Lower leg skin (tissue), 3 donors: ENCODE results near the gene MAST3.

ENCODE experiments used
- POLR2A ChIP-seq, 2 donors: fragments of 450-650 bp; IDR thresholded peaks; one replicate each; pipeline ENCODE4 v1.6.1; 2016 to 2017; ENCODE audit warnings: antibody characterized with exemption in 2 of 2, mild to moderate bottlenecking in 1 of 2, moderate library complexity in 1 of 2
- TF ChIP-seq, protein P1 (sequence below), 3 donors: fragments of 450-650 bp; IDR thresholded peaks; one replicate each; pipeline ENCODE4 v1.5.1; 2016; ENCODE audit warnings: antibody characterized with exemption in 3 of 3, mild to moderate bottlenecking in 3 of 3, moderate library complexity in 2 of 3

DNA sequence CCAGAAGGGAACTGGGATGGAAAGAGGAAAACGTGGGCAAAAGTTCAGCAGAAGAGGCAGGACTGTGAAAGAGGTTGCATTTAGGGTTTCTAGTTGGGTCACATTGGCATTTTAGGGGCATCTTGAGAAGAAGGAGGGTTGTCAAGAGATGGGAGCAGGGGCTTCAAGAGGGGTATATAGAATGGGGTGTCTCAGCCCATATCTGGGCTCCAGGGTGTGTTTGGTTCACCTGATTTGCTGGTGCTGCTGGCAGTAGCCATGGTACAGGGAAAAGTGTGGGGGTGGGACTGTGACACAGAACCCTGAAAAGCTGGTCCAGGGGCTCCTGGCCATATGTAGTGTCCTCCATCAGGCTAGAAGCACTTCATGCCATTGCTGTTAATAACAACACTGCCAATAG is 22.5 kb downstream of the MAST3 start:
- TF ChIP-seq, protein P1, sequence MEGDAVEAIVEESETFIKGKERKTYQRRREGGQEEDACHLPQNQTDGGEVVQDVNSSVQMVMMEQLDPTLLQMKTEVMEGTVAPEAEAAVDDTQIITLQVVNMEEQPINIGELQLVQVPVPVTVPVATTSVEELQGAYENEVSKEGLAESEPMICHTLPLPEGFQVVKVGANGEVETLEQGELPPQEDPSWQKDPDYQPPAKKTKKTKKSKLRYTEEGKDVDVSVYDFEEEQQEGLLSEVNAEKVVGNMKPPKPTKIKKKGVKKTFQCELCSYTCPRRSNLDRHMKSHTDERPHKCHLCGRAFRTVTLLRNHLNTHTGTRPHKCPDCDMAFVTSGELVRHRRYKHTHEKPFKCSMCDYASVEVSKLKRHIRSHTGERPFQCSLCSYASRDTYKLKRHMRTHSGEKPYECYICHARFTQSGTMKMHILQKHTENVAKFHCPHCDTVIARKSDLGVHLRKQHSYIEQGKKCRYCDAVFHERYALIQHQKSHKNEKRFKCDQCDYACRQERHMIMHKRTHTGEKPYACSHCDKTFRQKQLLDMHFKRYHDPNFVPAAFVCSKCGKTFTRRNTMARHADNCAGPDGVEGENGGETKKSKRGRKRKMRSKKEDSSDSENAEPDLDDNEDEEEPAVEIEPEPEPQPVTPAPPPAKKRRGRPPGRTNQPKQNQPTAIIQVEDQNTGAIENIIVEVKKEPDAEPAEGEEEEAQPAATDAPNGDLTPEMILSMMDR (IDR thresholded peaks at IDR 0.05), result no peak
- TF ChIP-seq POLR2A (IDR thresholded peaks at IDR 0.05), result no peak
